ENCODE results near the gene HECTD4. TPM values are rescaled to one million over a fixed set of nuclear protein-coding genes. Genes with fewer than 3 reads are reported as not detected.
"Not testable (repeated sequence)": the region's sequence is repeated elsewhere in the genome, so short reads cannot be mapped to it uniquely, and the experiment has no call there.

The HECTD4 gene
- polyA plus RNA-seq, 1 donor: 68.9 TPM

- DNase-seq: no peak
These were observed 266.8 kb downstream of the HECTD4 start for GRCh38 chr12:112115259-112116045.

- no peak for DNase-seq
These were observed 269.7 kb downstream of the HECTD4 start for GRCh38 chr12:112112409-112113133.

GRCh38 chr12:112111931-112112330, 270.3 kb downstream of the HECTD4 start:
- no peak for DNase-seq

- DNase-seq: not testable (repeated sequence)
These were observed 271.2 kb downstream of the HECTD4 start for GRCh38 chr12:112110787-112111662.

Other genes starting within 250 kb of the HECTD4 start
- 3,070 TPM for gene RPL6, start 27.2 kb upstream of the HECTD4 start, polyA plus RNA-seq (ENCODE audit: insufficient read length)
- gene PTPN11, start 36.5 kb upstream of the HECTD4 start, polyA plus RNA-seq (ENCODE audit: insufficient read length): 51.2 TPM